ENCODE data around the gene RNF144A.

- TF ChIP-seq POLR2A (IDR thresholded peaks at IDR 0.05; ENCODE audit: borderline replicate concordance, extremely low read depth, insufficient read depth, insufficient read length), result no peak
- no peak for TF ChIP-seq REST (IDR thresholded peaks at IDR 0.05; ENCODE audit: low read depth)
- TF ChIP-seq EGR1 (IDR thresholded peaks at IDR 0.05; ENCODE audit: low read depth), result no peak
- no peak for TF ChIP-seq CTCF (IDR thresholded peaks at IDR 0.05 in 2 of 3, conservative IDR thresholded peaks at IDR 0.05 in 1 of 3; ENCODE audit: borderline replicate concordance in 1 of 3, insufficient read depth in 1 of 3, low read depth in 2 of 3, low read length in 2 of 3)
- no peak for TF ChIP-seq POLR2AphosphoS5 (IDR thresholded peaks at IDR 0.05; ENCODE audit: low read depth, low read length)
Measured at GRCh38 chr2:6968319-6969100, 51.3 kb downstream of the RNF144A start.

Data from HCT116 (cell line).